Stimulated activated CD4-positive, alpha-beta T cell treated with anti-CD3 and anti-CD28 coated beads, Interleukin-2, amount 100 ng/mL, for 48 hours (primary cell): ENCODE measurements around the gene FBXL12.
"Not testable (repeated sequence)": the region's sequence is repeated elsewhere in the genome, so short reads cannot be mapped to it uniquely, and the experiment has no call there.

ENCODE experiments used
- DNase-seq, 2 donors: peaks; one replicate each; pipeline ENCODE4 v3.0.0-alpha.2; 2020

FBXL12 gene, protein sequence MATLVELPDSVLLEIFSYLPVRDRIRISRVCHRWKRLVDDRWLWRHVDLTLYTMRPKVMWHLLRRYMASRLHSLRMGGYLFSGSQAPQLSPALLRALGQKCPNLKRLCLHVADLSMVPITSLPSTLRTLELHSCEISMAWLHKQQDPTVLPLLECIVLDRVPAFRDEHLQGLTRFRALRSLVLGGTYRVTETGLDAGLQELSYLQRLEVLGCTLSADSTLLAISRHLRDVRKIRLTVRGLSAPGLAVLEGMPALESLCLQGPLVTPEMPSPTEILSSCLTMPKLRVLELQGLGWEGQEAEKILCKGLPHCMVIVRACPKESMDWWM

GRCh38 chr19:9818734-9819595 lies at the start of gene FBXL12:
Gene FBXL12, minus strand, starts transcription at chr19:9819079. Its CDS starts 266 bp downstream, at chr19:9818813.
- DNase-seq = peak; percentile 100

DNA sequence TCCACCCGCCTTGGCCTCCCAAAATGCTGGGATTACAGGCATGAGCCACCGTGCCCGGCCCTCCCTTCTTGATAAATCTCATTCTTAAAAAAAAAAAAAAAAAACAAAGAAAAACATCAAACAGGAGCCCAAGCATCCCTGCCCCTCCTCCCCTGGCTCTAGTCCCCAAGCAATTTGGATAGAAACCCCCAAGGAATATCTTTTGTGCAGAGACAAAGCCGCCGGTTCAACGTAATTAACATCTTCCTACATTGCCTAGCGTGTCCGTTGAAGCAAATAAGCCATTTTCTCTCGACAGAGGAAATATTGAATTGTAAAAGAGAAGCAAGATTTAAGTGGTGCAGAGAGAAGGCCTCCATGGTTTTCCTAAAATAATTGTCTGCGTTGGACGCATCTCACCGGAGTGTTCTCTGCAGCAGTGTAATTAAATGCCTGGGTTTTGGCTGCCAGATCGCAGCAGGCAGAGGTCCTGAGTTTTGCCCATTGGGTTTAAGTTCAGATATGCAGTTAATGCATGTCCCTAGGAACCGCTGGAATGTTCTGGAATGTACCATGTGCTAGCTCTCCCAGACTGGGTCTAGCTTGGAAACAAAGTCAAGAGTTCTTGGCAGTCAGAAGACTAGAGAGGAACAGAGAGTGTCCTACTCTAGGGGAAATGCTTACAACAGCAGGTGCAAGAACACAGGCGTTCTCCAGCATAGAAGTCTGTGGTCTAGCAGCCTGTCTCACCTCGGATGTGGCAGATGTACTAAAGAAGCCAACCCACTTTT lies 47.0 kb upstream of the FBXL12 start:
- no peak for DNase-seq

DNA sequence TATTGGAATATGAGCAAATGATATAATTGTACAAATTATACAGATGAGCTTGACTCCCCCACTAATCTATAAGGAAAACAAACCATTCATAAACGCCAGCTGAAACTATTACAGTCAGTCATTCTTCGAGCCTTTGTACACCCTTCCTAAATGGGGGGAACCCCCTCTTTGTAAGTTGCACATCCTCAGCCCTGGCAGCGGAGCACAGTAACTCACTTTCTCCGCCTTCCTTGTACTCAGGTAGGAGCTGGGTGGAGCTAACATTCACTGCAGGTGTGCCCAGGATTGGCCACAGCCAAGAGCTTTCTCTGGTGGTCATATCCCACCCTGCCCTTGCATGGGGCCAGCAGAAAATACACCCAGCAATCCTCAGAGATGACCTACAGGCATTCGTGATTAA lies 44.9 kb upstream of the FBXL12 start:
- no peak for DNase-seq

- no peak for DNase-seq
These were observed 44.1 kb upstream of the FBXL12 start for GRCh38 chr19:9862938-9863337.

DNA sequence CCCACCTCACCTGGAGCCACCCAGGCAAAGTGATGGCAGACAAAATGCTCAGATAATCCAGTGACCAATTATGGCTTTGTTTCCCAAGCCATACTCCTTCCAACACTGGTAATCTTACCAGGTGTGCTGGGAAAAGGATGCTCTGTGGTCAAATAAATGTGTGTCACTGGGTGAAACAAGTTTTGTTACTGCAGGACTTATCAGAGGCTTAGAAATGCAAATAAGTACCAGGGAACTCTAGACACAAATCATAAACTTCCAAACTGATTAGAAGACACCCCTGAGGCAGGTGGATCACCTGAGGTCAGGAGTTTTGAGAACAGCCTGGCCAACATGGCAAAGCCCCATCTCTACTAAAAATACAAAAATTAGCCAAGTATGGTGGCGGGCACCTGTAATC lies 42.6 kb upstream of the FBXL12 start:
- no peak for DNase-seq

DNA sequence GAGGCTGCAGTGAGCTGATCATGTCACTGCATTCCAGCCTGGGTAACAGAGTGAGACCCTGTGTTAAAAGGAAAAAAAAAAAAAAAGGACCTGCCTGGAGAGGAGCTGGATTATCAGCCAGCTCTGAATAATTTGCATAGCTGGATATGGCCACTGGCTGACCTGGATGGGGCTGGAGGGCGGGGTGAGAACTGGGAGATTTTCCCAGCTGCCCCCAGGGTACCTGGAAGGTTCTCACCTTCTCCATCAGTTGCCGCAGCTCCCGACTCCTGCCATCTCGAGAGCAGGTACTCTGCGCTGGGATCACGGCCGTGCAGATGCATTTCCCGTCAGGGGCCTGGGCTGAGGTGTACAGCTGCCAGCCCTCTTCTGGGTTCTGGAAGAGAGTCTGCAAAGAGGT lies 41.5 kb upstream of the FBXL12 start:
- no peak for DNase-seq

- no peak for DNase-seq
These were observed 39.9 kb upstream of the FBXL12 start for GRCh38 chr19:9858766-9859165.

DNA sequence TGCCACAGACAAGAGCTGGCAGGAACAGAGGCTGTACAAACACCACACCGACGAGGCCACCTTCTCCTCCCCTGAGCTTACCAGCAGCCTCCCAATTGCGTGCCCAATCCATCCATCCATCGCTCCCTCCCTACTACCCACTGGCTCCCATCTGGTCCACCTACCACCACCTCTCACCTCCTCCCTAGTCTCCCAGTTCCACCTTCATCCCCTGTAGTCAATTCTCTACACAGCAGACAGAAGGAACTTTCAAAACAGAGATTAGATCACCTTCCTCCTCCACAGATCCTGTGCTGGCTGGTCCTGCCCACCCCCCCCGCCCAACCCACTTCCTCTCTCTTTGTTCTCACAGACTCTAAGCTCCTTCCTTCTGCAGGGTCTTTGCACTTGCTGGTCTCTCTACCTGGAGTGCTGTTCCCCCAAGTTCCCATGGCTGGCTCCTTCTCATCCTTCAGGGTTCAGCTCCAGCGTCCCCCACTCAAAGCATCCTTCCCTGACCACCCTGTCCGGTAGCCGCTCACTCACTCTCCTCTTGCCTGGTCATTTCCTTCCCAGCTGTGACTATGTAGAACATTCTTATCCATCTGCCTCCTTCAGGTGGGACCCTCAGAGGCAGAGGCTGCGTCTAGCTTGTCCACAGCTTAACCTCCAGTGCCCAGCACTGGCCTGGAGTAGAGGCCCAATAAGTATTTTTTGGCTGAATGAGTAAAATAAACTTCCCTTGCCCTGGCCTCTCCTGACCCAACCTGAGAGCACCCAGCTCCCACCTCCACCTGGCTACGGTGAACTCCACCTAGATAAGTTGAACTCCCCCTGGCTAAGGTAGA lies 39.3 kb upstream of the FBXL12 start:
- no peak for DNase-seq

- no peak for DNase-seq
These were observed 38.3 kb upstream of the FBXL12 start for GRCh38 chr19:9857076-9857721.

DNA sequence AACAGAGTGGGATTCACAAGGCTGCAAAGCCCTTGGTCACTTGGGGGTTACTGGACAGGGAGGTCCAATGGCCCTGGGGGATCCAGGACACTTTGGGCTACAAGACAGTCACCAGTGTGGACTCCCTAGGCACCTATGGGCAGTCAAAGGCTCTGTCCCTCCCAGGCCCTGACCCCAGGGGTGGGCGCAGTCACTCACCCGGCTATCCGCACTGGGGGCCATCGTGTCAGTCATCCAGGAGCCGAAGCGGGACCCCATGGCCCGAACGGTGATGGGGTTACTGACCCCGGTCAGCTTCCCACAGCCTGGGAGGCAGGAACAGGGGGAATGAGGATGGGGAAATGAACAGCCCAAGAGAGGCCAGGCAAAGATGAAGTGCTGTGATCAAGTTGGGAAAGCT lies 37.7 kb upstream of the FBXL12 start:
- DNase-seq = no peak

GRCh38 chr19:9854282-9854846 lies 35.5 kb upstream of the FBXL12 start:
- no peak for DNase-seq

GRCh38 chr19:9850235-9850959 lies 31.5 kb upstream of the FBXL12 start:
- DNase-seq = no peak

- no peak for DNase-seq
These were observed 30.9 kb upstream of the FBXL12 start for GRCh38 chr19:9849791-9850190.

- DNase-seq = no peak
These were observed 29.9 kb upstream of the FBXL12 start for GRCh38 chr19:9848762-9849161.

GRCh38 chr19:9848060-9848459 lies 29.2 kb upstream of the FBXL12 start:
- no peak for DNase-seq

GRCh38 chr19:9847087-9847671 lies 28.3 kb upstream of the FBXL12 start:
- DNase-seq = peak; percentile 33 to 55

GRCh38 chr19:9843626-9844273 lies 24.9 kb upstream of the FBXL12 start:
- not testable (repeated sequence) for DNase-seq

DNA sequence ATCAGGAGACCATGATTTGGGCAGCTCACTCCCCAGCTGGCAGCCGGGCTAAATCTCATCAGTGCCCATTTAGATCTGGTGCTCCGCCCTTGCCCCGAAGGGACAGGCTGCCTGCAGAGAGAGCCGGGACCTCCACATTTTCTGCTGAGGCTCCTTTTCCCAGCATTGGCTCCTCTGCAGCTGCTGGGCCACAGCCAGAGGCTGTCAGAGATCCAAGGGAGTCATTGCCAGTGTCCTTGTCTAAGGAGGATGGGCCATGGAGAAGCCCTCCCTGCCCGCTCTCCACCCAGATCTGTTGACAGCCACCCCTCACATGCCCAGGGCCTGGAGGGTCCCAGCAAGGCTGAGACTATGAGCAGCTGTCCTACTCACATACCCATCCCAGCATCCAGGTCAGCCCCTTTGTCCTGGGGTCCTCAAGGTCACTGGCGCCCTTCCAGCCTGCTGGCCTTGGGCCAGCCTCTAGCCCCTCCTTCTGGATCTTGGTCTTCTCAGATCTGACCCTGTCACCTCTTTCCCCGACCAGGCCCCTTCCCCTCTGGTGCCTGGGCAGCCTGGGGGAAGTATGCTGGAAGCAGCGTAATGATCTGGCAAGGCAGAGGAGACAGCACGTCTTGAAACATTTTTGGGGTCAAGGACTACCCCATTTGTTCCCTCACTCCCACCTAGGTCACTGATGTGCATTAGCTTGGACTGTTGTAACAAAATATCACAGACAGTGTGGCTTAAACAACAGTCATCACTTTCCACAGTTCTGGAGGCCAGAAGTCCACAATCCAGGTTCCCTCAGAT lies 24.2 kb upstream of the FBXL12 start:
- DNase-seq = no peak

GRCh38 chr19:9839415-9839814 lies 20.5 kb upstream of the FBXL12 start:
- DNase-seq = no peak
